Upper lobe of right lung (tissue), 1 donor: ENCODE results near the gene CYREN. TPM values are rescaled to one million over a fixed set of nuclear protein-coding genes. Genes with fewer than 3 reads are reported as not detected.

Experiments
- ATAC-seq: fragments of 200-7000 bp; cut with Tn5 transposase; one replicate; pipeline ENCODE4 v1.9.1; 2020; ENCODE audit warnings: mild to moderate bottlenecking, moderate library complexity
- DNase-seq: peaks from one replicate; pipeline ENCODE4 v3.0.0-alpha.2; 2020
- H3K27ac ChIP-seq: fragments of 200-600 bp; one replicate; pipeline ENCODE4 v1.8.0; 2022
- H3K27me3 ChIP-seq: fragments of 200-600 bp; one replicate; pipeline ENCODE4 v1.8.0; 2022; ENCODE audit warnings: mild to moderate bottlenecking
- H3K36me3 ChIP-seq: fragments of 200-600 bp; one replicate; pipeline ENCODE4 v1.8.0; 2022
- H3K4me1 ChIP-seq: fragments of 200-600 bp; one replicate; pipeline ENCODE4 v1.8.0; 2022
- H3K4me3 ChIP-seq: fragments of 200-600 bp; one replicate; pipeline ENCODE4 v1.8.0; 2022; ENCODE audit warnings: mild to moderate bottlenecking
- H3K9me3 ChIP-seq: fragments of 200-600 bp; one replicate; pipeline ENCODE4 v1.8.0; 2022
- CTCF ChIP-seq: fragments of 200-600 bp; IDR thresholded peaks from one replicate; pipeline ENCODE4 v1.8.0; 2022; ENCODE audit warnings: antibody characterized with exemption
- intact Hi-C: fragments of 100-400 bp; cut with DNase I; formaldehyde crosslinking; loops from one replicate; pipeline ENCODE4 v1.11.0; 2022
- total RNA-seq: library from RNA; stranded (reverse); fragmentation: NEBNext Ultra II Directional; extraction: Animal tissue kit (Norgen Biotek cat#: 25700); gene quantifications from one replicate; pipeline ENCODE4 v1.2.1, GENCODE V29; 2021
- donor health status: DM: no; HTN: yes; CAD: no; lungs with severe emphysema.

CYREN gene
- total RNA-seq, 1 donor from 2014 or later, result 39.3 TPM

GRCh38 chr7:135189221-135189662 is 18.7 kb upstream of the CYREN start:
- no peaks in the 10 kb centered on the region for H3K27me3 ChIP-seq
- intact Hi-C loops, result no loop called here
- no peak for TF ChIP-seq CTCF
- no peak overlapping the region for H3K4me3 ChIP-seq
- H3K27ac ChIP-seq, result no peak overlapping the region
- ATAC-seq (no peak), DNase-seq (no peak)
- H3K36me3 ChIP-seq, result peaks cover 89% of the 10 kb centered on the region
- H3K9me3 ChIP-seq, result no peaks in the 10 kb centered on the region
- H3K4me1 ChIP-seq, result no peaks in the 10 kb centered on the region

- no peak for TF ChIP-seq CTCF
- no peaks in the 10 kb centered on the region for H3K4me1 ChIP-seq
- H3K9me3 ChIP-seq, result no peaks in the 10 kb centered on the region
- intact Hi-C loops, result no loop called here
- DNase-seq (no peak), ATAC-seq (no peak)
- no peaks in the 10 kb centered on the region for H3K27me3 ChIP-seq
- H3K27ac ChIP-seq, result no peak overlapping the region
- H3K36me3 ChIP-seq, result peaks cover 89% of the 10 kb centered on the region
- H3K4me3 ChIP-seq, result no peak overlapping the region
These were observed 17.9 kb upstream of the CYREN start for GRCh38 chr7:135188298-135188984.

- DNase-seq, result no peak
- ATAC-seq, result no peak
- peaks cover 86% of the 10 kb centered on the region for H3K36me3 ChIP-seq
These were observed 16.3 kb upstream of the CYREN start for GRCh38 chr7:135186841-135187253.

GRCh38 chr7:135186261-135186540 is 15.7 kb upstream of the CYREN start:
- intact Hi-C loops, result no loop called here
- Histone ChIP-seq H3K36me3 (peaks cover 85% of the 10 kb centered on the region), H3K4me3 (no peak overlapping the region)

More at GRCh38 chr7:135186841-135187253, 16.3 kb upstream of the CYREN start:
- H3K4me1 ChIP-seq, result no peaks in the 10 kb centered on the region
- H3K27me3 ChIP-seq, result no peaks in the 10 kb centered on the region
- H3K9me3 ChIP-seq, result peaks cover 6% of the 10 kb centered on the region
- no peak overlapping the region for H3K4me3 ChIP-seq
- intact Hi-C loops, result no loop called here
- no peak for TF ChIP-seq CTCF
- no peak overlapping the region for H3K27ac ChIP-seq

GRCh38 chr7:135185471-135186260 is 15.2 kb upstream of the CYREN start:
- Histone ChIP-seq H3K4me3 (no peak overlapping the region), H3K36me3 (peaks cover 81% of the 10 kb centered on the region), H3K27ac (no peak overlapping the region), H3K9me3 (peaks cover 18% of the 10 kb centered on the region), H3K27me3 (no peaks in the 10 kb centered on the region), H3K4me1 (no peaks in the 10 kb centered on the region)
- no peak for DNase-seq
- intact Hi-C loops, result no loop called here
- ATAC-seq, result no peak
- TF ChIP-seq CTCF, result no peak

More at GRCh38 chr7:135186261-135186540, 15.7 kb upstream of the CYREN start:
- Histone ChIP-seq H3K9me3 (peaks cover 12% of the 10 kb centered on the region), H3K4me1 (no peaks in the 10 kb centered on the region), H3K27me3 (no peaks in the 10 kb centered on the region), H3K27ac (no peak overlapping the region)
- ATAC-seq, result no peak
- no peak for TF ChIP-seq CTCF
- no peak for DNase-seq
